IMR-90 (cell line): Measurements from ENCODE around the gene CHRDL1. TPM values are rescaled to one million over a fixed set of nuclear protein-coding genes. Genes with fewer than 3 reads are reported as not detected.

Source experiments
- ATAC-seq: fragments of 200-7000 bp; cut with Tn5 transposase; 2 replicates; pipeline ENCODE4 v1.9.1; 2020; ENCODE audit warnings: low read depth, mild to moderate bottlenecking, moderate library complexity
- Bru-seq: library from RNA; stranded (reverse); fragments of 400-500 nt; gene quantifications from one replicate; lab custom pipeline; 2021; lab: Mats Ljungman, UMichigan
- BruChase-seq, 2 experiments: library from RNA; stranded (reverse); fragments of 400-500 nt; gene quantifications; one replicate each; lab custom pipeline; 2021; lab: Mats Ljungman, UMichigan
- BruUV-seq: library from RNA; stranded (reverse); fragments of 400-500 nt; replicated peaks from 2 replicates; lab custom pipeline; 2021; lab: Mats Ljungman, UMichigan
- CTCF ChIA-PET: fragments of 300-600 bp; formaldehyde crosslinking; extraction: SDS; loops from one replicate; lab custom pipeline; 2021; ENCODE audit warnings: antibody characterized with exemption; lab: Yijun Ruan, JAX
- POLR2A ChIA-PET: fragments of 300-600 bp; sonication (Branson Sonifier 250); formaldehyde crosslinking; loops from one replicate; lab custom pipeline; 2022; ENCODE audit warnings: antibody characterized with exemption; ENCODE audit not compliant: unreplicated experiment; lab: Charles Lee
- DNase-seq: peaks from one replicate; pipeline ENCODE4 v3.0.0; 2013
- H2AFZ ChIP-seq: replicated peaks from 2 replicates; pipeline ENCODE3; 2013; ENCODE audit warnings: low read length, mild to moderate bottlenecking; ENCODE audit not compliant: poor library complexity
- H2AK5ac ChIP-seq: 2 replicates; pipeline ENCODE4 v1.6.1; 2013; ENCODE audit warnings: low read depth, low read length, inconsistent platforms
- H2AK9ac ChIP-seq: replicated peaks from 2 replicates; pipeline ENCODE3; 2013; ENCODE audit warnings: mild to moderate bottlenecking, low read depth, low read length, moderate library complexity; ENCODE audit not compliant: poor library complexity
- H2BK120ac ChIP-seq: 2 replicates; pipeline ENCODE4 v1.6.1; 2013; ENCODE audit warnings: low read depth, low read length, inconsistent platforms
- H2BK15ac ChIP-seq: 3 replicates; pipeline ENCODE4 v1.6.1; 2013; ENCODE audit warnings: low read depth, low read length, inconsistent platforms
- H2BK20ac ChIP-seq: 2 replicates; pipeline ENCODE4 v1.6.1; 2013; ENCODE audit warnings: low read depth, mild to moderate bottlenecking, inconsistent platforms, low read length, moderate library complexity
- H2BK5ac ChIP-seq: 2 replicates; pipeline ENCODE4 v1.6.1; 2013; ENCODE audit warnings: mild to moderate bottlenecking, low read depth, low read length, inconsistent platforms; ENCODE audit not compliant: poor library complexity, severe bottlenecking
- H3K14ac ChIP-seq: replicated peaks from 2 replicates; pipeline ENCODE4 v1.6.1; 2013; ENCODE audit warnings: low read depth, low read length, inconsistent platforms
- H3K18ac ChIP-seq: 2 replicates; pipeline ENCODE4 v1.6.1; 2013; ENCODE audit warnings: low read depth, low read length, control low read depth
- H3K23ac ChIP-seq: 2 replicates; pipeline ENCODE4 v1.6.1; 2013; ENCODE audit warnings: low read depth, low read length, inconsistent platforms
- H3K27ac ChIP-seq: 2 replicates; pipeline ENCODE4 v1.5.1; 2013; ENCODE audit warnings: mild to moderate bottlenecking, control low read depth, low read length; ENCODE audit not compliant: insufficient read depth
- H3K27me3 ChIP-seq: 2 replicates; pipeline ENCODE4 v1.6.1; 2013; ENCODE audit warnings: low read length; ENCODE audit not compliant: control insufficient read depth, insufficient read depth
- H3K36me3 ChIP-seq: 2 replicates; pipeline ENCODE4 v1.6.1; 2013; ENCODE audit warnings: low read length, mixed read lengths; ENCODE audit not compliant: control insufficient read depth, insufficient read depth
- H3K4ac ChIP-seq: 2 replicates; pipeline ENCODE4 v1.6.1; 2013; ENCODE audit warnings: low read depth, low read length, inconsistent platforms
- H3K4me1 ChIP-seq: 2 replicates; pipeline ENCODE4 v1.6.1; 2013; ENCODE audit warnings: low read length, mixed read lengths; ENCODE audit not compliant: control insufficient read depth, insufficient read depth
- H3K4me2 ChIP-seq: 2 replicates; pipeline ENCODE4 v1.6.1; 2013; ENCODE audit warnings: low read depth, mild to moderate bottlenecking, control low read depth, low read length, moderate library complexity
- H3K4me3 ChIP-seq: 2 replicates; pipeline ENCODE4 v1.5.1; 2013; ENCODE audit warnings: low read depth, mild to moderate bottlenecking, control low read depth, low read length, moderate library complexity; ENCODE audit not compliant: insufficient read depth
- H3K56ac ChIP-seq: 2 replicates; pipeline ENCODE4 v1.6.1; 2013; ENCODE audit warnings: low read length, inconsistent platforms; ENCODE audit not compliant: insufficient read depth; ENCODE audit errors: extremely low read depth
- H3K79me1 ChIP-seq, 2 experiments: 2 replicates each; pipeline ENCODE4 v1.6.1; 2013; ENCODE audit warnings: low read length in 2 of 2, inconsistent platforms in 1 of 2, low read depth in 1 of 2
- H3K9ac ChIP-seq: 2 replicates; pipeline ENCODE4 v1.6.1; 2013; ENCODE audit warnings: low read depth, low read length, control low read depth
- H3K9me1 ChIP-seq: 2 replicates; pipeline ENCODE4 v1.6.1; 2013; ENCODE audit warnings: low read length, inconsistent platforms; ENCODE audit not compliant: insufficient read depth
- H3K9me3 ChIP-seq: 2 replicates; pipeline ENCODE4 v1.6.1; 2013; ENCODE audit warnings: low read length; ENCODE audit not compliant: control insufficient read depth, insufficient read depth
- H4K20me1 ChIP-seq: 2 replicates; pipeline ENCODE4 v1.6.1; 2013; ENCODE audit warnings: low read length, inconsistent platforms; ENCODE audit not compliant: insufficient read depth
- H4K5ac ChIP-seq: 2 replicates; pipeline ENCODE4 v1.6.1; 2013; ENCODE audit warnings: mild to moderate bottlenecking, low read depth, low read length, control low read depth
- H4K8ac ChIP-seq, 2 experiments: 2 replicates each; pipeline ENCODE4 v1.6.1; 2013; ENCODE audit warnings: low read depth in 2 of 2, low read length in 2 of 2, control low read depth in 1 of 2, inconsistent platforms in 1 of 2
- H4K91ac ChIP-seq: 2 replicates; pipeline ENCODE4 v1.6.1; 2013; ENCODE audit warnings: low read depth, low read length, inconsistent platforms; ENCODE audit not compliant: insufficient read depth
- BHLHE40 ChIP-seq: fragments of 150-350 bp; IDR thresholded peaks from 2 replicates; pipeline ENCODE4 v1.6.1; 2016; ENCODE audit warnings: mild to moderate bottlenecking, low read depth, low read length
- CEBPB ChIP-seq: IDR thresholded peaks from 2 replicates; pipeline ENCODE4 v1.6.1; 2012; ENCODE audit warnings: low read depth, low read length, improper control_type of control experiment
- CHD1 ChIP-seq: IDR thresholded peaks from 2 replicates; pipeline ENCODE4 v1.6.1; 2012; ENCODE audit warnings: low read depth, low read length, improper control_type of control experiment
- FOS ChIP-seq: fragments of 150-350 bp; IDR thresholded peaks from 2 replicates; pipeline ENCODE4 v1.6.1; 2016; ENCODE audit warnings: low read depth, low read length
- MAFK ChIP-seq: IDR thresholded peaks from 2 replicates; pipeline ENCODE4 v1.6.1; 2012; ENCODE audit warnings: low read depth, low read length, improper control_type of control experiment
- MAZ ChIP-seq: IDR thresholded peaks from 2 replicates; pipeline ENCODE4 v1.6.1; 2012; ENCODE audit warnings: low read depth, mild to moderate bottlenecking, low read length, improper control_type of control experiment, moderate library complexity, borderline replicate concordance
- MXI1 ChIP-seq: IDR thresholded peaks from 2 replicates; pipeline ENCODE4 v1.6.1; 2012; ENCODE audit warnings: low read depth, mild to moderate bottlenecking, low read length, moderate library complexity, borderline replicate concordance
- NFE2L2 ChIP-seq: fragments of 150-350 bp; IDR thresholded peaks from 2 replicates; pipeline ENCODE4 v1.6.1; 2016; ENCODE audit warnings: low read depth, mild to moderate bottlenecking, low read length
- POLR2A ChIP-seq: IDR thresholded peaks from 2 replicates; pipeline ENCODE4 v1.6.1; 2012; ENCODE audit warnings: mild to moderate bottlenecking, low read depth, low read length
- RAD21 ChIP-seq: IDR thresholded peaks from 2 replicates; pipeline ENCODE4 v1.6.1; 2012; ENCODE audit warnings: low read length, improper control_type of control experiment
- RCOR1 ChIP-seq: IDR thresholded peaks from 2 replicates; pipeline ENCODE4 v1.6.1; 2012; ENCODE audit warnings: mild to moderate bottlenecking, low read length, improper control_type of control experiment; ENCODE audit not compliant: insufficient replicate concordance
- RFX5 ChIP-seq: IDR thresholded peaks from 2 replicates; pipeline ENCODE4 v1.8.0; 2012; ENCODE audit warnings: low read depth, mild to moderate bottlenecking, low read length, moderate library complexity
- SMC3 ChIP-seq: fragments of 150-350 bp; IDR thresholded peaks from 2 replicates; pipeline ENCODE4 v1.6.1; 2016; ENCODE audit warnings: low read depth, mild to moderate bottlenecking, antibody characterized with exemption, low read length, moderate library complexity
- WGBS, 2 experiments: methylation state at CpG; one replicate each; pipeline versions ENCODE4 v1.1.5 to v1.1.7; 2013; ENCODE audit warnings: missing lambda C conversion rate in 2 of 2; ENCODE audit not compliant: insufficient read length in 1 of 2; ENCODE audit errors: extremely low coverage in 2 of 2; 5-methylcytosine and 5-hydroxymethylcytosine counted together
- dilution Hi-C: fragments of 300-500 bp; cut with HindIII; formaldehyde crosslinking; loops from one replicate; pipeline ENCODE4 v1.14.3; 2018; ENCODE audit warnings: low sequenced_read_pairs; ENCODE audit not compliant: unreplicated experiment
- in situ Hi-C: fragments of 300-500 bp; cut with MboI; formaldehyde crosslinking; loops from 3 replicates; pipeline ENCODE4 v1.14.3; 2019; ENCODE audit warnings: low sequenced_read_pairs, inconsistent platforms, mixed read lengths
- intact Hi-C: fragments of 100-400 bp; cut with micrococcal nuclease; formaldehyde crosslinking; loops from 2 replicates; pipeline ENCODE4 v1.10.0; 2022
- long read RNA-seq: library from polyadenylated mRNA; unstranded; transcript quantifications from one replicate; pipeline ENCODE4 v2.0.0, GENCODE V29; 2021; ENCODE audit not compliant: unreplicated experiment
- polyA plus RNA-seq, 3 experiments: library from polyadenylated mRNA; depleted of rRNA; stranded (reverse); fragments of >200 nt; gene quantifications; 2 replicates each; pipeline ENCODE4 v1.2.3, GENCODE V29; 2012; ENCODE audit warnings: low replicate concordance in 1 of 3
- total RNA-seq: library from RNA; depleted of rRNA; stranded (reverse); fragments of >200 nt; gene quantifications from 2 replicates; pipeline ENCODE4 v1.2.3, GENCODE V29; 2012; rRNA removed
- TF ChIP-seq, protein P1 (sequence below): fragments of 150-350 bp; IDR thresholded peaks from 2 replicates; pipeline ENCODE4 v1.6.1; 2016; ENCODE audit warnings: low read depth, mild to moderate bottlenecking, low read length, moderate library complexity, borderline replicate concordance
- TF ChIP-seq, protein P2 (sequence below): fragments of 150-350 bp; IDR thresholded peaks from 2 replicates; pipeline ENCODE4 v1.6.1; 2017; ENCODE audit warnings: mild to moderate bottlenecking, antibody characterized with exemption, low read length, low read depth

Gene CHRDL1
- total RNA-seq = 0.28 and 0.36 TPM in 2 replicates
- polyA plus RNA-seq (2012; rRNA removed) = 0.58 and 0.72 TPM in 2 replicates
- polyA plus RNA-seq (2012; cell fraction: cytosol; rRNA removed) = 0.18 and 0.33 TPM in 2 replicates
- polyA plus RNA-seq (2012; cell fraction: nucleus; rRNA removed; ENCODE audit: low replicate concordance) = 0.08 and 0.24 TPM in 2 replicates
- percentile 3 among the genes with signal in this experiment for Bru-seq, nascent RNA
- BruChase-seq, experiment 1, labeled RNA remaining after a 6-hour chase = percentile 4 among the genes with signal in this experiment
- BruChase-seq, experiment 2, labeled RNA remaining after a 2-hour chase = percentile 2 among the genes with signal in this experiment
- long read RNA-seq = 0 reads

DNA sequence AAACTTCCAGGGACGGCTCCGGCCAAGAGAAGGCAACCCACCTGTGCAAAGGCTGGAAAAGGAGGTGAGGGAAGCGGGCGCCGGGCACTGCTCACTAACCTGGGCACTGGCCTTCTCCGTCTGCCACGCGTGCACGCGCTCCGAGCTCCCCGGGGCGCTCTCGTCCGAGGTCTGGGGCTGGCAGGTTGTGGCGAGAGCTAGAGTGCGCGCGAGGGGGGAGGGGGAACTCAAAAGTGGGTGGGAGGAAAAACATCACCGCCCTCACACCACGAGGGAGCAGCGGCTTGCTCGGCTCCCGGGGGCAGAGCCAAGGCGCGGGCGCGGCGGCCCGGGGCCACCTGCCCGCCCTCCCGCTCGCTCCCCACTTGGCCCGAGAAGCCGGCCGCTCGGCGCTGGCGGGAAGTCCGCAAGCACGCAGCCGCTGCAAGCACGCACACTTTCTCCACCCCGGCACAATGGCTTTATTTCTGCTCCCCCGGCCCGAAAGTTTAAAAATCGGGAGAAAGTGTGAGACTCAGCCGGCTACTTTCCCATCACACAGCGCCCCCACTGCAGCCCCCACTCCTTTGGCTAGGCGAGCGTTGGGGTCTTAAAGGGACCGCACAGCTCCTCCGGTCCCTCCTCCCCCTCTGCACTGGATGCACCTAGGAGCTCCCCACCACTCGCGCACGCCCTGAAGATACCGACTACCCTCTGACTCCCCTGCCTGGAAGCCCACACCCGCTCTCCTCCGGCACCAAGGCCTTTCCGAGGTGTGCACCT is at the start of gene CHRDL1:
CHRDL1 (minus strand) TSS at position 173 of the 762 bp plus-strand sequence. CDS start 3,636 bp downstream, outside the sequence.
- in situ Hi-C loops = no loop called here
- H4K8ac ChIP-seq = no peak within 1 kb of the TSS
- no peak within 1 kb of the TSS for H3K9ac ChIP-seq
- no peaks in the 10 kb centered on the region for H3K9me1 ChIP-seq
- no peaks in the 10 kb centered on the region for H4K20me1 ChIP-seq
- ChIA-PET CTCF (interaction anchor here (0.7 kb wide), 1 partner anchor 1975 kb away, joined by 6 read pairs; no protein-coding TSS in a partner anchor), POLR2A (interaction anchor here (0.5 kb wide), 1 partner anchor 586 kb away, joined by 5 read pairs; no protein-coding TSS in a partner anchor)
- H3K79me1 ChIP-seq = no peaks in the 10 kb centered on the region
- no peak for DNase-seq
- H3K27me3 ChIP-seq = peaks cover 39% of the 10 kb centered on the region
- H2AK9ac ChIP-seq = no peak within 1 kb of the TSS
- H2AK5ac ChIP-seq = no peak within 1 kb of the TSS
- no peak for ATAC-seq
- no peak within 1 kb of the TSS for H3K56ac ChIP-seq
- intact Hi-C loops = no loop called here
- H4K5ac ChIP-seq = no peak within 1 kb of the TSS
- no peaks in the 10 kb centered on the region for H3K9me3 ChIP-seq
- no peak within 1 kb of the TSS for H2BK120ac ChIP-seq
- H3K4ac ChIP-seq = no peak within 1 kb of the TSS
- dilution Hi-C loops = no loop called here
- no peak within 1 kb of the TSS for H3K14ac ChIP-seq
- H2BK15ac ChIP-seq = no peak within 1 kb of the TSS
- H3K4me3 ChIP-seq = peak within 1 kb of the TSS; percentile 27
- H4K91ac ChIP-seq = no peak within 1 kb of the TSS
- no peak within 1 kb of the TSS for H2BK5ac ChIP-seq
- no peak within 1 kb of the TSS for H2BK20ac ChIP-seq
- BruUV-seq = no TSS peak
- 31% methylated on average over 14 of the region's 60 CpGs; no CpG with 5 or more reads in 1 of the 2 experiments for WGBS, 2 experiments
- H3K18ac ChIP-seq = no peak within 1 kb of the TSS
- no peak within 1 kb of the TSS for H3K23ac ChIP-seq
- no peaks in the 10 kb centered on the region for H3K36me3 ChIP-seq
- no peak within 1 kb of the TSS for H3K27ac ChIP-seq
- H2AFZ ChIP-seq = peak within 1 kb of the TSS; percentile 62
- peak within 1 kb of the TSS; percentile 61; the same call in 1 of the 2 replicates for H3K4me2 ChIP-seq
- no peaks in the 10 kb centered on the region for H3K4me1 ChIP-seq
- TF ChIP-seq CEBPB (no peak), BHLHE40 (no peak), POLR2A (no peak), MAZ (no peak), MXI1 (no peak), RFX5 (no peak), RAD21 (no peak), MAFK (no peak), FOS (no peak), RCOR1 (no peak), NFE2L2 (no peak), CHD1 (no peak), SMC3 (no peak)
- TF ChIP-seq, protein P1, sequence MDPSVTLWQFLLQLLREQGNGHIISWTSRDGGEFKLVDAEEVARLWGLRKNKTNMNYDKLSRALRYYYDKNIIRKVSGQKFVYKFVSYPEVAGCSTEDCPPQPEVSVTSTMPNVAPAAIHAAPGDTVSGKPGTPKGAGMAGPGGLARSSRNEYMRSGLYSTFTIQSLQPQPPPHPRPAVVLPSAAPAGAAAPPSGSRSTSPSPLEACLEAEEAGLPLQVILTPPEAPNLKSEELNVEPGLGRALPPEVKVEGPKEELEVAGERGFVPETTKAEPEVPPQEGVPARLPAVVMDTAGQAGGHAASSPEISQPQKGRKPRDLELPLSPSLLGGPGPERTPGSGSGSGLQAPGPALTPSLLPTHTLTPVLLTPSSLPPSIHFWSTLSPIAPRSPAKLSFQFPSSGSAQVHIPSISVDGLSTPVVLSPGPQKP = no peak
- TF ChIP-seq, protein P2, sequence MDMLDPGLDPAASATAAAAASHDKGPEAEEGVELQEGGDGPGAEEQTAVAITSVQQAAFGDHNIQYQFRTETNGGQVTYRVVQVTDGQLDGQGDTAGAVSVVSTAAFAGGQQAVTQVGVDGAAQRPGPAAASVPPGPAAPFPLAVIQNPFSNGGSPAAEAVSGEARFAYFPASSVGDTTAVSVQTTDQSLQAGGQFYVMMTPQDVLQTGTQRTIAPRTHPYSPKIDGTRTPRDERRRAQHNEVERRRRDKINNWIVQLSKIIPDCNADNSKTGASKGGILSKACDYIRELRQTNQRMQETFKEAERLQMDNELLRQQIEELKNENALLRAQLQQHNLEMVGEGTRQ = no peak
